Activated naive CD8-positive, alpha-beta T cell treated with anti-CD3 and anti-CD28 coated beads, Interleukin-2, amount 10 ng/mL, durations not matched to agents 7 days and 5 days (primary cell): ENCODE data around the gene ARHGEF12. TPM values are rescaled to one million over a fixed set of nuclear protein-coding genes. Genes with fewer than 3 reads are reported as not detected.

Experiments used
- ATAC-seq: fragments of 150-1000 bp; cut with Tn5 transposase; one replicate; pipeline ENCODE4 v1.10.0; 2021; ENCODE audit warnings: low read depth, moderate library complexity
- POLR2A ChIA-PET: fragments of 350-600 bp; sonication (Branson Sonifier 250); formaldehyde crosslinking; loops from one replicate; lab custom pipeline; 2021; ENCODE audit warnings: antibody characterized with exemption; lab: Charles Lee
- DNase-seq: peaks from one replicate; pipeline ENCODE4 v3.0.0; 2021
- H3K27ac Mint-ChIP-seq: one replicate; pipeline ENCODE4 v1.8.0; 2022; ENCODE audit warnings: mild to moderate bottlenecking, mixed read lengths
- H3K27me3 Mint-ChIP-seq: one replicate; pipeline ENCODE4 v1.8.0; 2022; ENCODE audit warnings: mild to moderate bottlenecking, moderate library complexity, mixed read lengths
- H3K36me3 Mint-ChIP-seq: one replicate; pipeline ENCODE4 v1.8.0; 2021; ENCODE audit warnings: mild to moderate bottlenecking, mixed read lengths
- H3K4me1 Mint-ChIP-seq: one replicate; pipeline ENCODE4 v1.8.0; 2021; ENCODE audit warnings: mixed read lengths
- H3K4me3 Mint-ChIP-seq: one replicate; pipeline ENCODE4 v1.8.0; 2022; ENCODE audit warnings: mild to moderate bottlenecking, moderate library complexity, mixed read lengths
- H3K9me3 Mint-ChIP-seq: one replicate; pipeline ENCODE4 v1.8.0; 2021; ENCODE audit warnings: mixed read lengths
- total RNA-seq, 2 experiments: library from RNA; stranded (reverse); gene quantifications; one replicate each; pipeline ENCODE4 v1.2.3, GENCODE V29; 2021

Gene ARHGEF12
- total RNA-seq, 2 experiments from 2014 or later, result 14.7 to 15.8 TPM

- ATAC-seq (no peak), DNase-seq (no peak)
- POLR2A ChIA-PET, result no interaction called here
- H3K4me3 Mint-ChIP-seq, result no peak overlapping the region
- H3K36me3 Mint-ChIP-seq, result peaks cover 1% of the 10 kb centered on the region
- no peak overlapping the region for H3K27ac Mint-ChIP-seq
- no peaks in the 10 kb centered on the region for H3K9me3 Mint-ChIP-seq
- peaks cover 7% of the 10 kb centered on the region for H3K27me3 Mint-ChIP-seq
- no peaks in the 10 kb centered on the region for H3K4me1 Mint-ChIP-seq
Observed at GRCh38 chr11:120409655-120410054, 73.4 kb downstream of the ARHGEF12 start.

- Mint-ChIP-seq H3K9me3 (no peaks in the 10 kb centered on the region), H3K27ac (no peak overlapping the region), H3K4me3 (no peak overlapping the region), H3K4me1 (no peaks in the 10 kb centered on the region), H3K27me3 (peaks cover 3% of the 10 kb centered on the region), H3K36me3 (peaks cover 1% of the 10 kb centered on the region)
- POLR2A ChIA-PET, result no interaction called here
- no peak for ATAC-seq
- DNase-seq, result no peak
Observed at GRCh38 chr11:120410622-120411380, 74.6 kb downstream of the ARHGEF12 start.

DNA sequence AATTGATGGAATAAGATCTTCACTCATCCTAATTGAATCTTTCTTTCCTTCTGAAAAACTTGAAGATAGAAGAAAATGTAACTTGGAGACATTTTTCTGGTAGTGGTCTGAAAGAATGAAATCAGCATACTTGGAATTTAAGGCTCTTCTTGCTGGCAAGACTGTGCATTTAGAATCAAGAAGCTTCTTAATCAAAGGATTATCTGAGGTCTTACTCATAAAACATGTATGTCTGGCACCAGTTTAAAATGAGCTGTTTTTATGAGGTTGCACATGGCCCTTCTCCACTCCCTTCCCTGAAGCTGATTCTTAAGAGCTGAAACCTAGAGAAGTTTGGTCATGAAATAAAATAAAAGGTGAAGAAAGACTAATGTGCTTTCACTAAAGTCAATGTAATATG lies 77.3 kb downstream of the ARHGEF12 start:
- POLR2A ChIA-PET, result no interaction called here
- H3K27ac Mint-ChIP-seq, result no peak overlapping the region
- ATAC-seq, result no peak

DNA sequence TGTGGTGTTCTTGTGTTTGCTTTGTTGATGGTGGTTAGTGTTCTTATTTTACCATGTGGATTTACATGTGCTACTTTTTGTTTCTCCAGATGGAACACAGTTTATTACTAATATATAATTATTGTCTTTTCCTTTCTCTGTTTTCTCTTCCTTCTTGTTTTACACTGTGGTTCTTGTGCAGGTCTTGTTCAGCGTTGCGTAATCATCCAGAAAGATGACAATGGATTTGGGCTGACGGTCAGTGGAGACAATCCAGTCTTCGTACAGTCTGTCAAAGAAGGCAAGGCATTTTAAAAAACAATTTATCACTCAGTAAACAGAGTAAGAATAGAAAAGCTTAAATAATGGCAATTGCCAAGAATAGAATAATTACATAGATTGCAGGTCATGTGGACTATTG lies 84.4 kb downstream of the ARHGEF12 start:
- H3K27me3 Mint-ChIP-seq, result peaks cover 3% of the 10 kb centered on the region
- H3K27ac Mint-ChIP-seq, result no peak overlapping the region
- peaks cover 2% of the 10 kb centered on the region for H3K4me1 Mint-ChIP-seq
- DNase-seq (no peak), ATAC-seq (no peak)
- H3K4me3 Mint-ChIP-seq, result no peak overlapping the region
- POLR2A ChIA-PET, result no interaction called here
- H3K9me3 Mint-ChIP-seq, result no peaks in the 10 kb centered on the region
- peaks cover 3% of the 10 kb centered on the region for H3K36me3 Mint-ChIP-seq

More for the DNA sequence above, 77.3 kb downstream of the ARHGEF12 start:
- Mint-ChIP-seq H3K4me3 (no peak overlapping the region), H3K9me3 (no peaks in the 10 kb centered on the region), H3K36me3 (peaks cover 1% of the 10 kb centered on the region), H3K27me3 (peaks cover 7% of the 10 kb centered on the region), H3K4me1 (no peaks in the 10 kb centered on the region)
- no peak for DNase-seq

DNA sequence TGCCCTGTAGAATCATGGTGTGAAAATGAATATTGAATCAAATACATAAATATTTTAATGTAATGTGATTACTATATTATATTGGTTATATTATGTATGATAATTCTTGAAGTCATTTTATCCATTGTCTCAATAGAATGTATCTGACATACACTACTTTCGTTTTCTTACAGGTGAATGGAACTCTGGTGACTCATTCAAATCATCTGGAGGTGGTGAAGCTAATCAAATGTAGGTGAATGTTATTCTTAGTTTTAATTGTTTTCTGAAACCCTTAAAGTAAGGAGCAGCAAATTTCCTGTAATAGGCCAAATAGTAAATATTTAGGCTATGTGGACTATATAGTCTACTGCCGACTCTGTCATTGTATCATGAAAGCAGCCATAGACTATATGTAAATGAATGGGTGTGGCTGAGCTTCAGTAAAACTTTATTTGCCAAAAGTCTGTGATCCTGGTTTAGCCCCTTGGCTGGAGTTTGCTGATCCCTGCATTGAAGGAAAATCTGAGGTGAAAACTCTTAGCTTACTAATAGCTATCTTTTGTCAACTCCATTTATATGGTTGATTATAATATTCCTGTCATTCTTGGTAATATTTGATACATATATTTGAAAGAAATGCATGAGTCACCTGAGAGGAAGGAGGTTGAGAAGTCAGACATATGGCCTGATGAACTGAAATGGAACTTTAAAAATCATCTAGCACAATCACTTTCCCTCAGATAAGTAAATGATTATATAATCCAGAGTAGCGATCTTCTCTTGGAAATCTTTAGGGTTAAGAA lies 88.2 kb downstream of the ARHGEF12 start:
- DNase-seq (no peak), ATAC-seq (no peak)
- H3K4me3 Mint-ChIP-seq, result no peak overlapping the region
- H3K36me3 Mint-ChIP-seq, result peaks cover 7% of the 10 kb centered on the region
- no peak overlapping the region for H3K27ac Mint-ChIP-seq
- H3K27me3 Mint-ChIP-seq, result no peaks in the 10 kb centered on the region
- no peaks in the 10 kb centered on the region for H3K9me3 Mint-ChIP-seq
- peaks cover 2% of the 10 kb centered on the region for H3K4me1 Mint-ChIP-seq
- POLR2A ChIA-PET, result no interaction called here

DNA sequence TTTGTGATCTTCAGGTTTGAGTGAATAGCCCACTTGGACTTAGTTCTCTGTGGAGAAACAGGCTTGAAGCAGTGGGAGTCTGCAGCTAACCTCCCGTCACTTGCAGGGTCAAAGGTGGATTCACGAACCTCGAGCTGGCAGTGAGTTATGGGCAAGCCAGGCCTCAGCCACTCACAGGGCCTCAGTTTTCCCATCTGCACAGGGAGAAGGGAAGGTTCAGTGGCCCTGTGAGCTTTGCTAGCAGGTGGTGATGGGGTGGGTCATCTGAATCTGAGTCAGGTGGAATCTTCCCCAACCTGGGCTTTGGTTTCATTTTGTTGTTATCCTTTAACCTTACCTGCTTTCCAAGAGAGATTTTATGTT lies 88.7 kb downstream of the ARHGEF12 start:
- POLR2A ChIA-PET, result no interaction called here
- ATAC-seq (no peak), DNase-seq (no peak)
- Mint-ChIP-seq H3K4me3 (no peak overlapping the region), H3K9me3 (no peaks in the 10 kb centered on the region), H3K27ac (no peak overlapping the region), H3K4me1 (peaks cover 2% of the 10 kb centered on the region), H3K27me3 (no peaks in the 10 kb centered on the region), H3K36me3 (peaks cover 5% of the 10 kb centered on the region)

DNA sequence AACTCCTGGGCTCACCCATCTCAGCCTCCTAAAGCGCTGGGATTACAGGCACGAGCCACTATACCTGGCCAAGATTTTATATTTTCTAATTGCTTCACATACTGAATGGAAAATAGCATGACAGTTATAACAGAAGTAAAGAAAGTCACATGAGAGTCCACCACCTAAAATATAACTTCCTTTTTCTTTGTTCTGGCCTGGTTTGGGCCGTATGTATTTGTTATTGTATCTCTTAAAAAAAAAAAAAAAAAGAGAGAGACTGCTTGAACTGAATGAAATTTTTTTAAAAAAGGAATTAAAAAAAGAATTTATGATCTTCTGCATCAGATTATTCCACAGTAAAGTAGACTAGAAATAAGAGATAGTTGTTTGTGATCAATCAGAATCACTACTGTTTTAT lies 89.3 kb downstream of the ARHGEF12 start:
- Mint-ChIP-seq H3K36me3 (peaks cover 4% of the 10 kb centered on the region), H3K27me3 (no peaks in the 10 kb centered on the region), H3K4me1 (peaks cover 2% of the 10 kb centered on the region), H3K9me3 (no peaks in the 10 kb centered on the region), H3K27ac (no peak overlapping the region), H3K4me3 (no peak overlapping the region)
- DNase-seq (no peak), ATAC-seq (no peak)
- POLR2A ChIA-PET, result no interaction called here

GRCh38 chr11:120430146-120430545 lies 93.9 kb downstream of the ARHGEF12 start:
- peaks cover 7% of the 10 kb centered on the region for H3K36me3 Mint-ChIP-seq
- DNase-seq (no peak), ATAC-seq (no peak)
- no peaks in the 10 kb centered on the region for H3K9me3 Mint-ChIP-seq
- H3K27me3 Mint-ChIP-seq, result no peaks in the 10 kb centered on the region
- no peak overlapping the region for H3K27ac Mint-ChIP-seq
- peaks cover 8% of the 10 kb centered on the region for H3K4me1 Mint-ChIP-seq
- H3K4me3 Mint-ChIP-seq, result no peak overlapping the region
- POLR2A ChIA-PET, result no interaction called here

DNA sequence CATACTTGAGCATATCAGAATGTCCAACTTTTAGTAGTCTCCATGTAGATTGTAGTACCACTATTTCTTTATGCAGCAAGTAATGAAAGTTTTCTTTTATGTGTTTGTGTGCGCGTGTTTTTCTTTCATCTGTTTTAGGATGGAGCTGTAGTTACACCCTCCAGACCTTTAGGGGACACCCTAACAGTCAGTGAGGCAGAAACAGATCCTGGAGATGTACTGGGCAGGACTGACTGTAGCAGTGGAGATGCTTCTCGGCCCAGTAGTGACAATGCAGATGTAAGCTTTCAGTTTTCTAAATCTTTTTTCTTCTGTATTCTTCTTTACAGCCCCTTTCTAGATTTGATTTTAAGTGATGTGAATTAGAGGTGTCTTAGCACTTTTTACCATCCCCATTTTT lies 95.4 kb downstream of the ARHGEF12 start:
- no peaks in the 10 kb centered on the region for H3K27me3 Mint-ChIP-seq
- POLR2A ChIA-PET, result no interaction called here
- H3K4me3 Mint-ChIP-seq, result no peak overlapping the region

DNA sequence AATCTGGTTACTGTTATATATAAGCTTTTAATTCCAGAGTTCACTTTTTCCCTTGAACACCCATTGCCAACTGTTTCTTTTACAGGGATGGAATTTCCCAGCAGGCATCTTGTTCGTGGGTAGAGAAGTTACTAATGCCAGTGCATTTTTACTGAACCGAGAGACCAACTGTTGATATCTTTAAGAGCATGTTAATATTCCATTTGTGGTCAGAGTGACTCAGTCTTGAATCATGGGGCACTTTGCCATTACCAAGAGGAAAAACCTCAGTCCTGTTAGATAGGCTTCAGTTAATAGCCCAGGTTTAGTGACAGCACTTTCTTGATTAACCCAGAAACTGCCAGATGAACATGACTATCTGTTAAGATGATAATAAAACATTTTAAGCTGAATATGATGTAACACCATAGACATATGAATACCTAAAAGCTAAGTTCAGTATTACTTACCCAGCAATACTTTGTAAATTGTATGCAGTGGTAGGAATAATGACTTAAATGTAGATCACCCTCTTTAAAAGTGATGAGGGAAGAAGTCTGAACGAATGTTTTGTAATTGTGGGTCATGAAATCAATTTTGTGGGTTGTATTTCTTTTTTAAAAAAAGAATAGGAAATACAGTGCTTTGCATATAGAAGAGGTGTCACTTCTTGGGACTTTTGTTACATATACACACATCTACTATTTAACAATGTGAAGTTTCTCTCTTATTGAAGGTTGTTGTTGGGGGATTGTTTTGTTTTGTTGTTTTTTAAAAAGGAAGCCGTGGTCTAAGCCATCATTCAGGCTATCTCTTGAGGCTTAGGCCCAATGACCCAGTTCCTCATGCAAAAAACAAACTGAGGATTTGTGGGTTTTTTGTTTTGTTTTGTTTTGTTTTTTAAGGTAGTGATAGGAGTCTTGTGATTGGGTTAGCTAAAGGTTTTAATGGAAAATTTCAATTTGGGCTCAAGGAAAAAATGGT lies 96.1 kb downstream of the ARHGEF12 start:
- H3K27me3 Mint-ChIP-seq, result no peaks in the 10 kb centered on the region
- ATAC-seq (no peak), DNase-seq (no peak)
- H3K4me1 Mint-ChIP-seq, result peaks cover 6% of the 10 kb centered on the region
- no peak overlapping the region for H3K27ac Mint-ChIP-seq
- no peak overlapping the region for H3K4me3 Mint-ChIP-seq
- POLR2A ChIA-PET, result no interaction called here
- no peaks in the 10 kb centered on the region for H3K9me3 Mint-ChIP-seq
- H3K36me3 Mint-ChIP-seq, result peaks cover 7% of the 10 kb centered on the region

More for the DNA sequence above, 95.4 kb downstream of the ARHGEF12 start:
- Mint-ChIP-seq H3K36me3 (peaks cover 7% of the 10 kb centered on the region), H3K4me1 (peaks cover 6% of the 10 kb centered on the region), H3K9me3 (no peaks in the 10 kb centered on the region), H3K27ac (no peak overlapping the region)
- ATAC-seq (no peak), DNase-seq (no peak)

DNA sequence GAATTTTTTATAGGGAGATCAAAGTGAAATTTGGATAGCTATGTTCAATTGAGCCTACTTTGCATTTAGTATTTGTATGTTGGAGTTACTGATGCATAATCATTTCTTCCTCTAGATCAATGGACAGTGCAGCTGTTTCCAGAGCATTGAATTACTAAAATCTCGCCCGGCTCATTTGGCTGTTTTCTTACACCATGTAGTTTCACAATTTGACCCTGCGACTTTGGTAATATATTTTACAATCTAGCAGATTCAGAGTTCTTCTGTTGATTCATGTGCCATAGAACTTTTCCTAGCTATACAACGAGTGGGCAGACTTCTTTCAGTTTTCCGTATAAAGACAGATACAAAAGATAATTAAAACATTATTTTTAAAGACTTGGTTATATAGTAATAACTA lies 105.4 kb downstream of the ARHGEF12 start:
- no peak overlapping the region for H3K4me3 Mint-ChIP-seq
- DNase-seq (no peak), ATAC-seq (no peak)
- POLR2A ChIA-PET, result no interaction called here
- H3K27me3 Mint-ChIP-seq, result no peaks in the 10 kb centered on the region
- H3K27ac Mint-ChIP-seq, result no peak overlapping the region
- peaks cover 3% of the 10 kb centered on the region for H3K36me3 Mint-ChIP-seq
- H3K4me1 Mint-ChIP-seq, result no peaks in the 10 kb centered on the region
- no peaks in the 10 kb centered on the region for H3K9me3 Mint-ChIP-seq

- Mint-ChIP-seq H3K9me3 (no peaks in the 10 kb centered on the region), H3K4me1 (no peaks in the 10 kb centered on the region), H3K27me3 (no peaks in the 10 kb centered on the region), H3K27ac (no peak overlapping the region), H3K4me3 (no peak overlapping the region), H3K36me3 (peaks cover 6% of the 10 kb centered on the region)
- POLR2A ChIA-PET, result no interaction called here
- ATAC-seq, result no peak
- DNase-seq, result no peak
Observed at GRCh38 chr11:120442031-120442430, 105.8 kb downstream of the ARHGEF12 start.

DNA sequence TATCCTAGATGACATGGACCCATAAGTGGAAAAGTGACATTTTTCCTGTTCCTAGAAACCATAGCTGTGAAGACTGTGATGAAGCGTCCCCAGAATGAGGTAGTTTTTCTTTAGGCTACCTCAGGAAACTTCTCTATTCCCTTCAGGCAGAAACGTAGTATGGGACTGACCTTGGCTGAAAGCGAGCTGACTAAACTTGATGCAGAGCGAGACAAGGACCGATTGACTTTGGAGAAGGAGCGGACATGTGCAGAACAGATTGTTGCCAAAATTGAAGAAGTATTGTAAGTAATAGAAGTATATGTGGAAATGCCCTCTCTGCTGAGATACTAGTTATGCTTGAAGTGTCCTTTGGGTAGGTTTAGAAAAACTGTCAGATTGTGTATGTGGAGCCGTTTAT lies 110.6 kb downstream of the ARHGEF12 start:
- no peak overlapping the region for H3K27ac Mint-ChIP-seq
- H3K9me3 Mint-ChIP-seq, result no peaks in the 10 kb centered on the region
- H3K4me1 Mint-ChIP-seq, result no peaks in the 10 kb centered on the region
- no peak for DNase-seq
- no peaks in the 10 kb centered on the region for H3K27me3 Mint-ChIP-seq
- peaks cover 14% of the 10 kb centered on the region for H3K36me3 Mint-ChIP-seq
- POLR2A ChIA-PET, result no interaction called here
- no peak for ATAC-seq
- H3K4me3 Mint-ChIP-seq, result no peak overlapping the region
